ENCODE data around the gene IL21.

The IL21 gene

DNA sequence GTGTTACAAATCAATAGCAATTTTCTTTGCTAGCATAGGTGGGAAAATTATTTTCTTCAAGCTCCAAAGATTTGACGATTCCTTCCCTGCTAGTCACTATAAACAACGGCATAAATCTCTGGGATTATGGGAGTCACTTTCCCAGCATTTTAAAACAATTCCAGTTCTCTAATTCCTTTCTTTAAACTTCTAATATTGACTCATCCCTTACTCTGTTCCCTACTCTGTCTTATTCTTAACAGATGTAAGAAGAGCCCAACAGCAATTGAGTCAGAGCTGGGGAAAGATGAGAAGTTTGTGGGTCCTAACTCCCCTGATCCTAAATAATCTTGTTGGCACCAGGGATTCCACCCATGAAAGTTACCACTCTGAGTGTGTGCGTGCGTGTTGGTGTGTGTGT lies 47.4 kb upstream of the IL21 start:
- ATAC-seq = peak; percentile 73
- TF ChIP-seq TCF4 (CRISPR knock-in tag; IDR thresholded peaks at IDR 0.05; ENCODE audit: borderline replicate concordance) = no peak
- TF ChIP-seq, protein P1, sequence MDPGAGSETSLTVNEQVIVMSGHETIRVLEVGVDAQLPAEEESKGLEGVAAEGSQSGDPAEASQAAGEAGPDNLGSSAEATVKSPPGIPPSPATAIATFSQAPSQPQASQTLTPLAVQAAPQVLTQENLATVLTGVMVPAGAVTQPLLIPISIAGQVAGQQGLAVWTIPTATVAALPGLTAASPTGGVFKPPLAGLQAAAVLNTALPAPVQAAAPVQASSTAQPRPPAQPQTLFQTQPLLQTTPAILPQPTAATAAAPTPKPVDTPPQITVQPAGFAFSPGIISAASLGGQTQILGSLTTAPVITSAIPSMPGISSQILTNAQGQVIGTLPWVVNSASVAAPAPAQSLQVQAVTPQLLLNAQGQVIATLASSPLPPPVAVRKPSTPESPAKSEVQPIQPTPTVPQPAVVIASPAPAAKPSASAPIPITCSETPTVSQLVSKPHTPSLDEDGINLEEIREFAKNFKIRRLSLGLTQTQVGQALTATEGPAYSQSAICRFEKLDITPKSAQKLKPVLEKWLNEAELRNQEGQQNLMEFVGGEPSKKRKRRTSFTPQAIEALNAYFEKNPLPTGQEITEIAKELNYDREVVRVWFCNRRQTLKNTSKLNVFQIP (CRISPR knock-in tag; IDR thresholded peaks at IDR 0.05; ENCODE audit: borderline replicate concordance, low read depth) = no peak
- no peak for TF ChIP-seq BACH2 (CRISPR knock-in tag; IDR thresholded peaks at IDR 0.05; ENCODE audit: borderline replicate concordance)
- TF ChIP-seq ZNF565 (CRISPR knock-in tag; conservative IDR thresholded peaks at IDR 0.05; ENCODE audit: low read depth) = no peak
- no peak for TF ChIP-seq ZNF70 (CRISPR knock-in tag; IDR thresholded peaks at IDR 0.05)
- TF ChIP-seq RARB (CRISPR knock-in tag; IDR thresholded peaks at IDR 0.05) = no peak
- TF ChIP-seq ARNTL (CRISPR knock-in tag; IDR thresholded peaks at IDR 0.05; ENCODE audit: borderline replicate concordance, low read depth) = no peak
- TF ChIP-seq ESRRG (CRISPR knock-in tag; IDR thresholded peaks at IDR 0.05) = no peak
- TF ChIP-seq ZNF8 (CRISPR knock-in tag; IDR thresholded peaks at IDR 0.05) = no peak
- TF ChIP-seq, protein P2, sequence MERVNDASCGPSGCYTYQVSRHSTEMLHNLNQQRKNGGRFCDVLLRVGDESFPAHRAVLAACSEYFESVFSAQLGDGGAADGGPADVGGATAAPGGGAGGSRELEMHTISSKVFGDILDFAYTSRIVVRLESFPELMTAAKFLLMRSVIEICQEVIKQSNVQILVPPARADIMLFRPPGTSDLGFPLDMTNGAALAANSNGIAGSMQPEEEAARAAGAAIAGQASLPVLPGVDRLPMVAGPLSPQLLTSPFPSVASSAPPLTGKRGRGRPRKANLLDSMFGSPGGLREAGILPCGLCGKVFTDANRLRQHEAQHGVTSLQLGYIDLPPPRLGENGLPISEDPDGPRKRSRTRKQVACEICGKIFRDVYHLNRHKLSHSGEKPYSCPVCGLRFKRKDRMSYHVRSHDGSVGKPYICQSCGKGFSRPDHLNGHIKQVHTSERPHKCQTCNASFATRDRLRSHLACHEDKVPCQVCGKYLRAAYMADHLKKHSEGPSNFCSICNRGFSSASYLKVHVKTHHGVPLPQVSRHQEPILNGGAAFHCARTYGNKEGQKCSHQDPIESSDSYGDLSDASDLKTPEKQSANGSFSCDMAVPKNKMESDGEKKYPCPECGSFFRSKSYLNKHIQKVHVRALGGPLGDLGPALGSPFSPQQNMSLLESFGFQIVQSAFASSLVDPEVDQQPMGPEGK (CRISPR knock-in tag; IDR thresholded peaks at IDR 0.05; ENCODE audit: borderline replicate concordance) = no peak
- TF ChIP-seq PPARA (CRISPR knock-in tag; IDR thresholded peaks at IDR 0.05; ENCODE audit: borderline replicate concordance) = no peak
- TF ChIP-seq, protein P3, sequence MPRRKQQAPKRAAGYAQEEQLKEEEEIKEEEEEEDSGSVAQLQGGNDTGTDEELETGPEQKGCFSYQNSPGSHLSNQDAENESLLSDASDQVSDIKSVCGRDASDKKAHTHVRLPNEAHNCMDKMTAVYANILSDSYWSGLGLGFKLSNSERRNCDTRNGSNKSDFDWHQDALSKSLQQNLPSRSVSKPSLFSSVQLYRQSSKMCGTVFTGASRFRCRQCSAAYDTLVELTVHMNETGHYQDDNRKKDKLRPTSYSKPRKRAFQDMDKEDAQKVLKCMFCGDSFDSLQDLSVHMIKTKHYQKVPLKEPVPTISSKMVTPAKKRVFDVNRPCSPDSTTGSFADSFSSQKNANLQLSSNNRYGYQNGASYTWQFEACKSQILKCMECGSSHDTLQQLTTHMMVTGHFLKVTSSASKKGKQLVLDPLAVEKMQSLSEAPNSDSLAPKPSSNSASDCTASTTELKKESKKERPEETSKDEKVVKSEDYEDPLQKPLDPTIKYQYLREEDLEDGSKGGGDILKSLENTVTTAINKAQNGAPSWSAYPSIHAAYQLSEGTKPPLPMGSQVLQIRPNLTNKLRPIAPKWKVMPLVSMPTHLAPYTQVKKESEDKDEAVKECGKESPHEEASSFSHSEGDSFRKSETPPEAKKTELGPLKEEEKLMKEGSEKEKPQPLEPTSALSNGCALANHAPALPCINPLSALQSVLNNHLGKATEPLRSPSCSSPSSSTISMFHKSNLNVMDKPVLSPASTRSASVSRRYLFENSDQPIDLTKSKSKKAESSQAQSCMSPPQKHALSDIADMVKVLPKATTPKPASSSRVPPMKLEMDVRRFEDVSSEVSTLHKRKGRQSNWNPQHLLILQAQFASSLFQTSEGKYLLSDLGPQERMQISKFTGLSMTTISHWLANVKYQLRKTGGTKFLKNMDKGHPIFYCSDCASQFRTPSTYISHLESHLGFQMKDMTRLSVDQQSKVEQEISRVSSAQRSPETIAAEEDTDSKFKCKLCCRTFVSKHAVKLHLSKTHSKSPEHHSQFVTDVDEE (CRISPR knock-in tag; IDR thresholded peaks at IDR 0.05) = no peak
- TF ChIP-seq ZFP3 (CRISPR knock-in tag; IDR thresholded peaks at IDR 0.05) = no peak
- TF ChIP-seq, protein P4, sequence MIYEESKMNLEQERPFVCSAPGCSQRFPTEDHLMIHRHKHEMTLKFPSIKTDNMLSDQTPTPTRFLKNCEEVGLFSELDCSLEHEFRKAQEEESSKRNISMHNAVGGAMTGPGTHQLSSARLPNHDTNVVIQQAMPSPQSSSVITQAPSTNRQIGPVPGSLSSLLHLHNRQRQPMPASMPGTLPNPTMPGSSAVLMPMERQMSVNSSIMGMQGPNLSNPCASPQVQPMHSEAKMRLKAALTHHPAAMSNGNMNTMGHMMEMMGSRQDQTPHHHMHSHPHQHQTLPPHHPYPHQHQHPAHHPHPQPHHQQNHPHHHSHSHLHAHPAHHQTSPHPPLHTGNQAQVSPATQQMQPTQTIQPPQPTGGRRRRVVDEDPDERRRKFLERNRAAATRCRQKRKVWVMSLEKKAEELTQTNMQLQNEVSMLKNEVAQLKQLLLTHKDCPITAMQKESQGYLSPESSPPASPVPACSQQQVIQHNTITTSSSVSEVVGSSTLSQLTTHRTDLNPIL (CRISPR knock-in tag; IDR thresholded peaks at IDR 0.05; ENCODE audit: low read depth) = no peak

DNA sequence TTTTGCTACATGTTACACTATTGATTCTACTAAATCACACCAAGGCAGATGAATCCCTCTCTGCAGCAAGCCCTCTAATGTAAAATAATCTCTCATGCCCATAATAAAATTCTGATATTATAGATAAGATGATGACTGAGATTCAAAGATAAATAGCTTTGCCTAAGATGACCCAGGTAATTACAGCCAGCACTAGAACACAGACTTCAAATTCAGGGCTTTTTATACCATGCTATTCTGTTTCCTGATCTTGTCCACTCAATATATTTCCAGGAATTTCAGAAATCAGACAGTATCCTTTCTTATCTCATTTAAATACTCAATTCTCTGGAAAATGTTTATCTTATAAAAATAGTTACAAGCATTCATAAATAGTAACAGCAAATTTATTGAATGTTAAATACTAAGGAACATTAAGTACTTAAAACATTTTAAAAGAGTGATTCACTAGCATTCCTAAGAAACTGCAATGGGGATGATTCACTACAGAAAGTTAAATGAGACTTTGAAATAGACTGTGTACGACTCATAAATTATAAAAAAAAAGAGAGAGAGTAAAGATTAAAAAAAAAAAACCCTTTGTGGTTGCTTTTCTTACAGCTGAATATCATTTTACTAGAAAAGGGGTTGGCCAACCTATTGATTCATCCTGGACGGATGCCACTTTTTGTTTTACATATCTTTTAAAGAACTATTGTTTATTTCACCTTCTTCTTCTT lies 45.8 kb upstream of the IL21 start:
- peak; percentile 78 for ATAC-seq
- TF ChIP-seq SNAI2 (CRISPR knock-in tag; IDR thresholded peaks at IDR 0.05) (no peak), ISL1 (CRISPR knock-in tag; IDR thresholded peaks at IDR 0.05) (peak; percentile 99), TOX (CRISPR knock-in tag; IDR thresholded peaks at IDR 0.05; ENCODE audit: borderline replicate concordance) (peak; percentile 84; the same call in 1 of the 2 replicates), TCF4 (CRISPR knock-in tag; IDR thresholded peaks at IDR 0.05; ENCODE audit: borderline replicate concordance) (no peak), ZC3H10 (CRISPR knock-in tag; IDR thresholded peaks at IDR 0.05) (peak; percentile 77)
- TF ChIP-seq, protein P4 (CRISPR knock-in tag; IDR thresholded peaks at IDR 0.05; ENCODE audit: low read depth) = peak; percentile 36; the same call in 1 of the 2 replicates

DNA sequence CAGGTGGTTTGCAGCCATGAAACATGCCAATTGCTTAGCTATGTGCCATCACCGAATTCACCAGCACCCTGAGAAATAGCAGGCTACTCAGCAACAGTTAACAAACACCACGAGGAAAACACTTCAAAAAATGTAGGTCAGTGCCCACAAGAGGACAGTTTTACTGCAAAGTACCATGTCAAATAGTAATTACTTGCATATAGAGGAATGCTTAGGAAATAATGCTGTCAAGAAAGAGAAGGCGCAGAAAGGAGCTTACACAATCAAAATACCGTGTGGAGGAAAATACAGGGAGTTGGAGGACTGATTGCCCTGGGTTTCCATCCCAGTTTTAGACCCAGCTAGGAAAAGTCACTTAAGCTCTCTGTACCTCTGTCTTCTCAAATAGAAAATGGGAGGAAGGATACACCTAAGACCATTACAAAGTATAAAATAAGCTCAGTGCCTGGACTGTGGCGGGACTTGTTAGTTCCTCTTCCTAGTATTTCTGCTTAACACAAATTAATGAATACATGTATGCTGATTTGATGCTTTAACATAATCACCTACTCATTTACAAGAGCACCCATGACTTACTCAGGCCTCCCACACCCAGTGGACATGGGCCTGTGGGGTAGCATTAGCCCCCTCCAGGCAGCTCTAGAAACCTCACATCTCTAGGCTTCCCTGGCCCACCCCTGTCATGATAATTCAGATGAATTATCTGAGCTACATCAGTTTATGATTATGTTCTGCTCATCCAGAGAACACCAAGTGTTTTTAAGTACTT lies 44.5 kb upstream of the IL21 start:
- TF ChIP-seq, protein P1 (CRISPR knock-in tag; IDR thresholded peaks at IDR 0.05; ENCODE audit: borderline replicate concordance, low read depth) = no peak
- peak; percentile 32 for TF ChIP-seq ISL1 (CRISPR knock-in tag; IDR thresholded peaks at IDR 0.05)
- no peak for ATAC-seq
